Activated CD8-positive, alpha-beta memory T cell treated with anti-CD3 and anti-CD28 coated beads, Interleukin-2, amount 50 U/mL, for 4 hours (primary cell): ENCODE data around the gene DMBT1.
"Not testable (repeated sequence)": the region's sequence is repeated elsewhere in the genome, so short reads cannot be mapped to it uniquely, and the experiment has no call there.

Experiments
- DNase-seq: peaks from one replicate; pipeline ENCODE4 v3.0.0-alpha.2; 2020

Gene DMBT1

GRCh38 chr10:122549636-122550035 lies 10.9 kb upstream of the DMBT1 start:
- DNase-seq: no peak

- no peak for DNase-seq
These were observed 10.1 kb upstream of the DMBT1 start for GRCh38 chr10:122550427-122550826.

GRCh38 chr10:122550983-122551382 lies 9.6 kb upstream of the DMBT1 start:
- DNase-seq: no peak

GRCh38 chr10:122551450-122551849 lies 9.1 kb upstream of the DMBT1 start:
- peak; percentile 26 for DNase-seq

- DNase-seq: no peak
These were observed 7.2 kb upstream of the DMBT1 start for GRCh38 chr10:122553341-122553740.

- DNase-seq: no peak
These were observed 6.2 kb upstream of the DMBT1 start for GRCh38 chr10:122554131-122555036.

GRCh38 chr10:122555442-122555841 lies 5.1 kb upstream of the DMBT1 start:
- DNase-seq: no peak

- DNase-seq: no peak
These were observed 3.0 kb upstream of the DMBT1 start for GRCh38 chr10:122557516-122557915.

GRCh38 chr10:122558452-122558851 lies 2.1 kb upstream of the DMBT1 start:
- no peak for DNase-seq

GRCh38 chr10:122559228-122559627 lies 1.3 kb upstream of the DMBT1 start:
- no peak for DNase-seq

GRCh38 chr10:122561212-122561611 lies 658 bp downstream of the DMBT1 start:
- no peak for DNase-seq

GRCh38 chr10:122561792-122562191 lies 1.2 kb downstream of the DMBT1 start:
- DNase-seq: no peak

- DNase-seq: no peak
These were observed 4.4 kb downstream of the DMBT1 start for GRCh38 chr10:122564980-122565379.

- peak; percentile 70 for DNase-seq
These were observed 5.2 kb downstream of the DMBT1 start for GRCh38 chr10:122565766-122566206.

GRCh38 chr10:122566632-122567031 lies 6.1 kb downstream of the DMBT1 start:
- no peak for DNase-seq

GRCh38 chr10:122567056-122567660 lies 6.6 kb downstream of the DMBT1 start:
- DNase-seq: no peak

GRCh38 chr10:122568551-122568950 lies 8.0 kb downstream of the DMBT1 start:
- no peak for DNase-seq

GRCh38 chr10:122570920-122571319 lies 10.4 kb downstream of the DMBT1 start:
- DNase-seq: no peak

- DNase-seq: no peak
These were observed 11.3 kb downstream of the DMBT1 start for GRCh38 chr10:122571892-122572291.

- no peak for DNase-seq
These were observed 15.2 kb downstream of the DMBT1 start for GRCh38 chr10:122575776-122576175.

GRCh38 chr10:122576291-122576690 lies 15.7 kb downstream of the DMBT1 start:
- DNase-seq: no peak

- no peak for DNase-seq
These were observed 16.8 kb downstream of the DMBT1 start for GRCh38 chr10:122577311-122577885.

GRCh38 chr10:122586070-122586469 lies 25.5 kb downstream of the DMBT1 start:
- DNase-seq: not testable (repeated sequence)
